Measurements from ENCODE around the gene COBL.

The COBL gene

GRCh38 chr7:51300762-51301674 lies 15.6 kb downstream of the COBL start:
- DNase-seq = no peak
- Mint-ChIP-seq H3K9me3 (no peaks in the 10 kb centered on the region), H3K4me1 (peaks cover 21% of the 10 kb centered on the region), H3K36me3 (ENCODE audit: low read depth) (no peaks in the 10 kb centered on the region), H3K27ac (no peak overlapping the region), H3K27me3 (ENCODE audit: low read depth, poor library complexity) (peaks cover 3% of the 10 kb centered on the region), H3K4me3 (no peak overlapping the region)
- TF ChIP-seq, protein P1, sequence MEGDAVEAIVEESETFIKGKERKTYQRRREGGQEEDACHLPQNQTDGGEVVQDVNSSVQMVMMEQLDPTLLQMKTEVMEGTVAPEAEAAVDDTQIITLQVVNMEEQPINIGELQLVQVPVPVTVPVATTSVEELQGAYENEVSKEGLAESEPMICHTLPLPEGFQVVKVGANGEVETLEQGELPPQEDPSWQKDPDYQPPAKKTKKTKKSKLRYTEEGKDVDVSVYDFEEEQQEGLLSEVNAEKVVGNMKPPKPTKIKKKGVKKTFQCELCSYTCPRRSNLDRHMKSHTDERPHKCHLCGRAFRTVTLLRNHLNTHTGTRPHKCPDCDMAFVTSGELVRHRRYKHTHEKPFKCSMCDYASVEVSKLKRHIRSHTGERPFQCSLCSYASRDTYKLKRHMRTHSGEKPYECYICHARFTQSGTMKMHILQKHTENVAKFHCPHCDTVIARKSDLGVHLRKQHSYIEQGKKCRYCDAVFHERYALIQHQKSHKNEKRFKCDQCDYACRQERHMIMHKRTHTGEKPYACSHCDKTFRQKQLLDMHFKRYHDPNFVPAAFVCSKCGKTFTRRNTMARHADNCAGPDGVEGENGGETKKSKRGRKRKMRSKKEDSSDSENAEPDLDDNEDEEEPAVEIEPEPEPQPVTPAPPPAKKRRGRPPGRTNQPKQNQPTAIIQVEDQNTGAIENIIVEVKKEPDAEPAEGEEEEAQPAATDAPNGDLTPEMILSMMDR (IDR thresholded peaks at IDR 0.05) = no peak

DNA sequence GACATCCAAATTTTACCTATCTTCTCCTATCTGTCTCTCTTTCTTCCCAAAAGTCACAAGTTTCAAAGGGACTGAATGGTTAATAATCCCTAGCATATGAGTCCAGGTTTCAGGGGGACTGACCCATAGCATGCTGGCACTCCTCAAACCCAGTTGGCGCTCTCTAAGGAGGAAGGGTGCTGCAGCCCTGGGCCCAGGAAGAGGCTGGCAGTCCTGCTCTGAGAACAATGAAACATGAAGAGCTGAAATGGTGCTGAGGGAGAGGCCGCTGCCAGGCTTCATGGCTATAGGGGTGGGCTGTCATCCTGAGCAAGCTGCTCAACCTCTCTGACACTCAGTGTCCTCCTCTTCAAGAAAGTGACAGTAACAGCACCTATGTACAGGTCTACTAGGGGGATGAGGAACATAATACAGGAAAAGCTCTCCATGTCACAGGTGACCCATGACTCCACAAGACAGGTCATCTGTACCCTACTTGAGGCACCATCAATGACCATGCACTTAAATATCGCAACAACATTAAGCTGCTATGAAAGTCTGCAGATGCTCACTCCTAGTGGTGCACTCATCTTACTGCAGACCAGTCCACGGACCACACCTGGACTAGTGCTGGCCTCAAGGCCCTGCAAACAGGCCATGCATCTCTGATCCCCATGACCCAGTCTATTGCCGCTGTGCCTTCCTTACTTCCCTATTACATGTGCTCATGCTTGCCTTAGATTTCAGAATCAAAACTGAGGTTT lies 17.0 kb downstream of the COBL start:
- peaks cover 7% of the 10 kb centered on the region for H3K4me1 Mint-ChIP-seq
- no peak overlapping the region for H3K4me3 Mint-ChIP-seq
- DNase-seq = no peak
- H3K9me3 Mint-ChIP-seq = no peaks in the 10 kb centered on the region
- no peak overlapping the region for H3K27ac Mint-ChIP-seq
- H3K27me3 Mint-ChIP-seq (ENCODE audit: low read depth, poor library complexity) = peaks cover 3% of the 10 kb centered on the region
- no peaks in the 10 kb centered on the region for H3K36me3 Mint-ChIP-seq (ENCODE audit: low read depth)
- TF ChIP-seq, protein P1 (IDR thresholded peaks at IDR 0.05) = no peak

DNA sequence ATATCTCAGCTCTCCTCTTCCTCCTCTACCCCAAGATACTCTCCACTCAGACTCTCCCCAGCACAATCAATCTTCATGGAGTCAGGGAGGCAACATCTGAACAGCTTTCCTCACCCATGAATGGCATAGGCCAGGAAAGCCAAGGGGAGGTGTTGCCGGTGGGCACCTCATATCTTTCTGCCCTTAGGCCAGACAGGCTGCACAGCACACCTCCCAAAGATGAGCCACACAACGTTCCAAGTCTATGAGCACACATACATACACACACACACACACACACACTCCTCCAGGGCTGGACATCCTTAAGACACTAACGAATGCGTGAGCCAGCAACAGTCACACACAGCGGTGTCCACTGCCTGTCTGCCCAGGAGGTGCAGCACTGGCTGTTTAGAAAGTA lies 17.7 kb downstream of the COBL start:
- H3K4me3 Mint-ChIP-seq = no peak overlapping the region
- H3K36me3 Mint-ChIP-seq (ENCODE audit: low read depth) = no peaks in the 10 kb centered on the region
- peaks cover 3% of the 10 kb centered on the region for H3K27me3 Mint-ChIP-seq (ENCODE audit: low read depth, poor library complexity)
- no peak overlapping the region for H3K27ac Mint-ChIP-seq
- peaks cover 6% of the 10 kb centered on the region for H3K4me1 Mint-ChIP-seq
- H3K9me3 Mint-ChIP-seq = no peaks in the 10 kb centered on the region
- DNase-seq = no peak
- TF ChIP-seq, protein P1 (IDR thresholded peaks at IDR 0.05) = no peak

GRCh38 chr7:51297986-51298385 lies 18.6 kb downstream of the COBL start:
- peaks cover 3% of the 10 kb centered on the region for H3K27me3 Mint-ChIP-seq (ENCODE audit: low read depth, poor library complexity)
- TF ChIP-seq, protein P1 (IDR thresholded peaks at IDR 0.05) = no peak
- no peaks in the 10 kb centered on the region for H3K9me3 Mint-ChIP-seq
- H3K27ac Mint-ChIP-seq = no peak overlapping the region
- H3K4me3 Mint-ChIP-seq = no peak overlapping the region
- H3K36me3 Mint-ChIP-seq (ENCODE audit: low read depth) = no peaks in the 10 kb centered on the region
- DNase-seq = no peak
- H3K4me1 Mint-ChIP-seq = peaks cover 3% of the 10 kb centered on the region

DNA sequence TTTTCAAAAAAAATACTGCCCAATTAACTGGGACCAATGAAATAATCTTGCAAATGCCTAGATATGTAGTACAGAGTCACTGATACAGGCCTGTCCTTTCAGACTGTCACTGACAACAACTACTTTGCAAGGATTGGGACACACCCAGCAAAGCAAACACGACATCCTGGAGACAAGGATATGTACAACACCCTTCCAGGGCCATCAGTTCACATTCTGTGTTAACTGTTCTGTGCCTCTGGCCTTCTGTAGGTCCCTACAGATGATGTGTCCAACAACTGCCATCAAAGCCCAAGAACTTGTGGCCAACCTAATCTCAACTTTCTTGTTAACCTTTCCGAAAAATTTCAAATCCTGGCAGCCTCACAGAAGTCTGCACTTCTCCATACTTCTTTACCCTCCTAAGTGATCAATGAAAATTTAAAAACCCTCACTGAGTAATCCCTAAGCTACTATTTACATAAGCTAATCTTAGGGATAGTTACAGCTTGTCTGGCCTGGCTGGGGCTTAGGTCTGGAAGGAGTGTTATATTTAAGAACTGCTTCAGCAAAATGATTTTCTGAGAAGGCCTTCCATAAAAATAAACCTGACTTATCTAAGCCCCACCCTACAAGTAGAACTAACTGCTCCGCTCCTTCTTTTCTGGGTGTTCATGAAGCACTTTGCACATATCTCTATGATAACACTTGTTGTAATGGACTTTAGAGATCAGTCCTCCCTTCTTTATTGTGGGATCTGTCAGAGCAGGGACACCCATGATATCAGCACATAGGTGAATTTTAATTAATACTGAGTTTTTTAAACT lies 21.0 kb downstream of the COBL start:
- DNase-seq = no peak
- Mint-ChIP-seq H3K27ac (no peak overlapping the region), H3K36me3 (ENCODE audit: low read depth) (no peaks in the 10 kb centered on the region), H3K4me3 (no peak overlapping the region), H3K4me1 (peaks cover 9% of the 10 kb centered on the region), H3K27me3 (ENCODE audit: low read depth, poor library complexity) (peaks cover under 1% of the 10 kb centered on the region), H3K9me3 (no peaks in the 10 kb centered on the region)
- TF ChIP-seq, protein P1 (IDR thresholded peaks at IDR 0.05) = no peak
